HEK293 (cell line): ENCODE results near the gene PIGR.

ENCODE experiments used
- CTCF ChIA-PET: fragments of 350-600 bp; formaldehyde crosslinking; extraction: SDS; loops from one replicate; lab custom pipeline; 2021; ENCODE audit warnings: antibody characterized with exemption; lab: Yijun Ruan, JAX
- POLR2A ChIA-PET: fragments of 300-600 bp; formaldehyde crosslinking; extraction: SDS; loops from one replicate; lab custom pipeline; 2020; ENCODE audit warnings: antibody characterized with exemption, inconsistent platforms; lab: Yijun Ruan, JAX
- H3K27ac ChIP-seq: fragments of 200-500 bp; sonication (Bioruptor generic); 2 replicates; pipeline ENCODE4 v1.5.1; 2014; ENCODE audit warnings: low read depth, low read length, control low read depth, inconsistent platforms; ENCODE audit errors: extremely low read depth
- H3K36me3 ChIP-seq, 2 experiments: fragments of 200-500 bp in 1 of 2; sonication (Bioruptor generic) in 1 of 2; 1 replicate in 1 of 2; 2 replicates in 1 of 2; pipeline ENCODE4 v1.5.1; 2014 to 2017; ENCODE audit warnings: inconsistent platforms in 2 of 2, low read length in 2 of 2; ENCODE audit not compliant: control insufficient read depth in 2 of 2, insufficient read depth in 1 of 2
- H3K4me1 ChIP-seq: fragments of 200-500 bp; sonication (Bioruptor generic); 2 replicates; pipeline ENCODE4 v1.5.1; 2014; ENCODE audit warnings: mild to moderate bottlenecking, low read length, inconsistent platforms; ENCODE audit not compliant: control insufficient read depth, insufficient read depth
- H3K4me3 ChIP-seq: 2 replicates; pipeline ENCODE4 v1.5.1; 2011; ENCODE audit warnings: low read depth, mild to moderate bottlenecking, control low read depth, low read length, moderate library complexity
- H3K9me3 ChIP-seq: fragments of 200-500 bp; sonication (Bioruptor generic); 2 replicates; pipeline ENCODE4 v1.5.1; 2014; ENCODE audit warnings: low read depth, low read length, inconsistent platforms; ENCODE audit not compliant: control insufficient read depth, insufficient read depth
- ATF2 ChIP-seq: fragments of 450-650 bp; formaldehyde crosslinking; IDR thresholded peaks from 2 replicates; pipeline ENCODE4 v1.5.1; 2016; ENCODE audit warnings: missing biosample characterization, missing genetic modification characterization, low read depth
- GFI1B ChIP-seq: fragments of 450-650 bp; formaldehyde crosslinking; IDR thresholded peaks from 2 replicates; pipeline ENCODE4 v1.5.1; 2016; ENCODE audit warnings: missing biosample characterization, missing genetic modification characterization
- MEIS1 ChIP-seq: sonication (generic); formaldehyde crosslinking; IDR thresholded peaks from 2 replicates; pipeline ENCODE4 v1.8.1; 2022; ENCODE audit warnings: missing genetic modification reagents, mild to moderate bottlenecking, borderline replicate concordance
- PRDM6 ChIP-seq: fragments of 450-650 bp; formaldehyde crosslinking; IDR thresholded peaks from 2 replicates; pipeline ENCODE4 v1.5.1; 2017; ENCODE audit warnings: missing biosample characterization, missing genetic modification characterization
- TCF7L2 ChIP-seq: IDR thresholded peaks from 2 replicates; pipeline ENCODE4 v1.6.1; 2011; ENCODE audit warnings: low read depth, mild to moderate bottlenecking, inconsistent platforms, low read length, moderate library complexity, borderline replicate concordance
- TRIM28 ChIP-seq: IDR thresholded peaks from 2 replicates; pipeline ENCODE4 v1.6.1; 2011; ENCODE audit warnings: low read length, control low read depth, borderline replicate concordance
- ZBTB17 ChIP-seq: fragments of 450-650 bp; formaldehyde crosslinking; IDR thresholded peaks from 2 replicates; pipeline ENCODE4 v1.5.1; 2016; ENCODE audit warnings: missing biosample characterization, missing genetic modification characterization
- ZFP41 ChIP-seq: fragments of 450-650 bp; formaldehyde crosslinking; IDR thresholded peaks from 2 replicates; pipeline ENCODE4 v1.5.1; 2016; ENCODE audit warnings: missing biosample characterization, missing genetic modification characterization, borderline replicate concordance
- ZNF133 ChIP-seq: fragments of 450-650 bp; formaldehyde crosslinking; IDR thresholded peaks from 2 replicates; pipeline ENCODE4 v1.5.1; 2016; ENCODE audit warnings: missing biosample characterization, missing genetic modification characterization
- ZNF16 ChIP-seq: fragments of 450-650 bp; formaldehyde crosslinking; IDR thresholded peaks from 2 replicates; pipeline ENCODE4 v1.5.1; 2016; ENCODE audit warnings: low read depth, missing biosample characterization, missing genetic modification characterization
- ZNF174 ChIP-seq: fragments of 450-650 bp; formaldehyde crosslinking; IDR thresholded peaks from 2 replicates; pipeline ENCODE4 v1.5.0; 2017; ENCODE audit warnings: missing biosample characterization, mild to moderate bottlenecking, missing genetic modification characterization
- ZNF221 ChIP-seq: fragments of 450-650 bp; formaldehyde crosslinking; IDR thresholded peaks from 2 replicates; pipeline ENCODE4 v1.5.1; 2017; ENCODE audit warnings: missing biosample characterization, missing genetic modification characterization, borderline replicate concordance
- ZNF223 ChIP-seq: fragments of 450-650 bp; formaldehyde crosslinking; IDR thresholded peaks from 2 replicates; pipeline ENCODE4 v1.5.1; 2016; ENCODE audit warnings: missing biosample characterization, missing genetic modification characterization
- ZNF426 ChIP-seq: fragments of 450-650 bp; formaldehyde crosslinking; IDR thresholded peaks from 2 replicates; pipeline ENCODE4 v1.5.1; 2017; ENCODE audit warnings: missing biosample characterization, missing genetic modification characterization, mild to moderate bottlenecking, inconsistent platforms, moderate library complexity
- ZNF623 ChIP-seq: fragments of 450-650 bp; formaldehyde crosslinking; IDR thresholded peaks from 2 replicates; pipeline ENCODE4 v1.5.1; 2016; ENCODE audit warnings: missing biosample characterization, missing genetic modification characterization
- ZNF624 ChIP-seq: fragments of 450-650 bp; formaldehyde crosslinking; IDR thresholded peaks from 2 replicates; pipeline ENCODE4 v1.5.1; 2017; ENCODE audit warnings: missing biosample characterization, missing genetic modification characterization
- ZNF654 ChIP-seq: fragments of 450-650 bp; formaldehyde crosslinking; IDR thresholded peaks from 2 replicates; pipeline ENCODE4 v1.5.1; 2016; ENCODE audit warnings: low read depth, missing biosample characterization, missing genetic modification characterization
- ZNF843 ChIP-seq: fragments of 450-650 bp; formaldehyde crosslinking; IDR thresholded peaks from 2 replicates; pipeline ENCODE4 v1.5.1; 2016; ENCODE audit warnings: missing biosample characterization, missing genetic modification characterization
- TF ChIP-seq, protein P1 (sequence below): fragments of 450-650 bp; formaldehyde crosslinking; IDR thresholded peaks from 2 replicates; pipeline ENCODE4 v1.5.1; 2016; ENCODE audit warnings: missing biosample characterization, missing genetic modification characterization

The PIGR gene

GRCh38 chr1:206963119-206963712 is 16.9 kb upstream of the PIGR start:
- TF ChIP-seq ZNF221 (tag by site-specific recombination) (no peak), ZNF654 (tag by site-specific recombination) (no peak), ZNF133 (tag by site-specific recombination) (no peak), ZNF843 (tag by site-specific recombination) (no peak), ZNF623 (tag by site-specific recombination) (no peak), TRIM28 (no peak), ZBTB17 (no peak), ZNF16 (tag by site-specific recombination) (no peak), ZNF174 (tag by site-specific recombination) (no peak), ZNF426 (no peak), ZNF624 (tag by site-specific recombination) (no peak), MEIS1 (CRISPR knock-in tag) (no peak), TCF7L2 (no peak), ATF2 (no peak), PRDM6 (tag by site-specific recombination) (no peak), ZNF223 (tag by site-specific recombination) (no peak), GFI1B (tag by site-specific recombination) (no peak)
- TF ChIP-seq, protein P1, sequence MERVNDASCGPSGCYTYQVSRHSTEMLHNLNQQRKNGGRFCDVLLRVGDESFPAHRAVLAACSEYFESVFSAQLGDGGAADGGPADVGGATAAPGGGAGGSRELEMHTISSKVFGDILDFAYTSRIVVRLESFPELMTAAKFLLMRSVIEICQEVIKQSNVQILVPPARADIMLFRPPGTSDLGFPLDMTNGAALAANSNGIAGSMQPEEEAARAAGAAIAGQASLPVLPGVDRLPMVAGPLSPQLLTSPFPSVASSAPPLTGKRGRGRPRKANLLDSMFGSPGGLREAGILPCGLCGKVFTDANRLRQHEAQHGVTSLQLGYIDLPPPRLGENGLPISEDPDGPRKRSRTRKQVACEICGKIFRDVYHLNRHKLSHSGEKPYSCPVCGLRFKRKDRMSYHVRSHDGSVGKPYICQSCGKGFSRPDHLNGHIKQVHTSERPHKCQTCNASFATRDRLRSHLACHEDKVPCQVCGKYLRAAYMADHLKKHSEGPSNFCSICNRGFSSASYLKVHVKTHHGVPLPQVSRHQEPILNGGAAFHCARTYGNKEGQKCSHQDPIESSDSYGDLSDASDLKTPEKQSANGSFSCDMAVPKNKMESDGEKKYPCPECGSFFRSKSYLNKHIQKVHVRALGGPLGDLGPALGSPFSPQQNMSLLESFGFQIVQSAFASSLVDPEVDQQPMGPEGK (tag by site-specific recombination): no peak
- H3K4me3 ChIP-seq: no peak overlapping the region
- no peak overlapping the region for H3K27ac ChIP-seq
- H3K36me3 ChIP-seq: no peaks in the 10 kb centered on the region
- no peaks in the 10 kb centered on the region for H3K4me1 ChIP-seq
- CTCF ChIA-PET: interaction anchor here (0.6 to 1.5 kb wide), 5 partner anchors 13 to 51 kb away, joined by 3 read pairs; no protein-coding TSS in a partner anchor
- no peaks in the 10 kb centered on the region for H3K9me3 ChIP-seq
- POLR2A ChIA-PET: no interaction called here

GRCh38 chr1:206962272-206962671 is 16.0 kb upstream of the PIGR start:
- Histone ChIP-seq H3K9me3 (no peaks in the 10 kb centered on the region), H3K27ac (no peak overlapping the region), H3K4me3 (no peak overlapping the region), H3K4me1 (no peaks in the 10 kb centered on the region), H3K36me3 (no peaks in the 10 kb centered on the region)
- POLR2A ChIA-PET: no interaction called here
- no peak for TF ChIP-seq ZFP41 (tag by site-specific recombination)
- CTCF ChIA-PET: interaction anchor here (0.7 to 1.5 kb wide), 6 partner anchors 13 to 331 kb away, joined by 3 read pairs; no protein-coding TSS in a partner anchor
